ENCODE results near the gene POLR2F.

DNA sequence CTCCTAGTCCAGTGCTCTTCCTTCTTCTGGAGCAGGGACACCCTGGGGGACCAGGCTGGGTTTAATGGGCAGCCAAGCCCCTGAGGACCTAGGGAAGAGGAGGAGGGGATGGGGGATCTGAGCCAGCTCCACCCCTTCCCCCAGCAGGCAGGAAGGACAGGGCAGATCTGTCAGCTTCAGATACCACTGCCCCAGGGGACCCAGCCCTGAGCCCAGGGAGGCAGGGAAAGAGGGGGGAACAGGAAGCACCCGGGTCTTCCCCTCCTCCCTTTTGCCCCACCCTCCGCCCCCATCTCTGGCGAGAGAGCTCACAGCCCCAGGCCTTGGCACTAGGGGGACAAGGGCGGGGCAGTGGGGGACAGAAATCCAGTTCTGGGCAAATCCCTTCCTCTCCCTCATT, 42.6 kb downstream of the POLR2F start:
- TF ChIP-seq, protein P1, sequence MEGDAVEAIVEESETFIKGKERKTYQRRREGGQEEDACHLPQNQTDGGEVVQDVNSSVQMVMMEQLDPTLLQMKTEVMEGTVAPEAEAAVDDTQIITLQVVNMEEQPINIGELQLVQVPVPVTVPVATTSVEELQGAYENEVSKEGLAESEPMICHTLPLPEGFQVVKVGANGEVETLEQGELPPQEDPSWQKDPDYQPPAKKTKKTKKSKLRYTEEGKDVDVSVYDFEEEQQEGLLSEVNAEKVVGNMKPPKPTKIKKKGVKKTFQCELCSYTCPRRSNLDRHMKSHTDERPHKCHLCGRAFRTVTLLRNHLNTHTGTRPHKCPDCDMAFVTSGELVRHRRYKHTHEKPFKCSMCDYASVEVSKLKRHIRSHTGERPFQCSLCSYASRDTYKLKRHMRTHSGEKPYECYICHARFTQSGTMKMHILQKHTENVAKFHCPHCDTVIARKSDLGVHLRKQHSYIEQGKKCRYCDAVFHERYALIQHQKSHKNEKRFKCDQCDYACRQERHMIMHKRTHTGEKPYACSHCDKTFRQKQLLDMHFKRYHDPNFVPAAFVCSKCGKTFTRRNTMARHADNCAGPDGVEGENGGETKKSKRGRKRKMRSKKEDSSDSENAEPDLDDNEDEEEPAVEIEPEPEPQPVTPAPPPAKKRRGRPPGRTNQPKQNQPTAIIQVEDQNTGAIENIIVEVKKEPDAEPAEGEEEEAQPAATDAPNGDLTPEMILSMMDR (IDR thresholded peaks at IDR 0.05), result no peak
- no peak for TF ChIP-seq EP300 (IDR thresholded peaks at IDR 0.05)
